SK-N-MC (cell line): ENCODE results near the gene TOP3B.

Source experiments
- DNase-seq: peaks from one replicate; pipeline ENCODE4 v3.0.0-alpha.2; 2011; ENCODE audit warnings: low read depth, low spot score
- H3K27ac ChIP-seq: fragments of 200-600 bp; sonication (generic); 2 replicates; pipeline ENCODE4 v1.5.1; 2016; ENCODE audit warnings: mixed run types
- H3K36me3 ChIP-seq: fragments of 200-600 bp; sonication (generic); 2 replicates; pipeline ENCODE4 v1.6.1; 2017; ENCODE audit warnings: antibody characterized with exemption, low read length, mixed read lengths; ENCODE audit not compliant: insufficient read depth
- H3K4me3 ChIP-seq: fragments of 200-600 bp; sonication (generic); 2 replicates; pipeline ENCODE4 v1.5.1; 2016
- H3K9ac ChIP-seq: fragments of 200-600 bp; sonication (generic); 2 replicates; pipeline ENCODE4 v1.8.0; 2017; ENCODE audit warnings: mixed run types, mixed read lengths; ENCODE audit not compliant: insufficient read length
- H3K9me3 ChIP-seq: fragments of 200-600 bp; sonication (generic); 2 replicates; pipeline ENCODE4 v1.6.1; 2017; ENCODE audit warnings: low read depth, mild to moderate bottlenecking, antibody characterized with exemption, low read length, moderate library complexity, mixed read lengths
- EZH2 ChIP-seq: fragments of 200-600 bp; sonication (generic); IDR thresholded peaks from one replicate; pipeline ENCODE4 v1.6.1; 2017; ENCODE audit warnings: antibody characterized with exemption
- FOXP2 ChIP-seq: optimal IDR thresholded peaks from 2 replicates; pipeline ENCODE3; 2011; ENCODE audit warnings: mild to moderate bottlenecking, moderate library complexity; ENCODE audit not compliant: insufficient read depth; ENCODE audit errors: extremely low read length, control extremely low read depth
- POLR2AphosphoS5 ChIP-seq: IDR thresholded peaks from 2 replicates; pipeline ENCODE4 v1.6.1; 2012; ENCODE audit warnings: mild to moderate bottlenecking, low read depth, low read length, borderline replicate concordance

TOP3B gene

DNA sequence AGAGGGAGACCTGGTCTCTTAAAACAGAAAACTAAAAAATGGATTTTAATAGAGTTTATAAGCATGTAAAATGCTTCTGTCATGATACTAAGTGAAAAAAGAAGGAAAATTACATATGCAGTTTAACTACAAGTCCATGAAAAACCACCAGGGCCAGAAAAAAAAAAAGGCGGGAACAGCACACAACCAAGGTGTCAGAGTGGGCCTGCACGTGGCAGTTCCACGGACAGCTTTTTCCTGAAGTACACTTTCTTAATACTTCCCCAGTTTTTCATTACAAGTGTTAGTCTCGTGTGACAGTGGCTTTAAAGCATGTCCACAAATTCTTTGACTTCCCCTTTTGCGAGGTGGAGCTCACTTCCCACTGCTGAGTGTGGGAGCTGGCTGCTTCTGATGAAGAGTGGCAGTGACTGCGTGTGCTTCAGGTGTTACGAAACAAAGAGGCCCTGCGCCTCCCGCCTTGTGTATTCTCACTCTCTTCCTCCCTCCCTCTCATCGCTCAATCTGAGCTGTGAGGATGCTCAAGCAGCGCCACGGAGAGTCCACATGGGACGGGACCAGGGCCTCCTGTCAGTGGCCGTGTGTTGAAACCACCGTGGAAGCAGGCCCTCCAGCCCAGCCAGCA, 46.3 kb downstream of the TOP3B start:
- H3K9ac ChIP-seq = no peak overlapping the region
- H3K27ac ChIP-seq = no peak overlapping the region

GRCh38 chr22:21933910-21934309, 48.7 kb downstream of the TOP3B start:
- H3K4me3 ChIP-seq = no peak overlapping the region
- no peaks in the 10 kb centered on the region for H3K9me3 ChIP-seq
- H3K36me3 ChIP-seq = peaks cover 15% of the 10 kb centered on the region; the same call in 1 of the 2 replicates
- no peak overlapping the region for H3K27ac ChIP-seq
- DNase-seq = no peak
- TF ChIP-seq POLR2AphosphoS5 = no peak
- no peak for TF ChIP-seq EZH2
- TF ChIP-seq FOXP2 = no peak
- H3K9ac ChIP-seq = no peak overlapping the region

More for the DNA sequence above, 46.3 kb downstream of the TOP3B start:
- no peak for DNase-seq
- Histone ChIP-seq H3K36me3 (peaks cover 11% of the 10 kb centered on the region; the same call in 1 of the 2 replicates), H3K4me3 (no peak overlapping the region), H3K9me3 (no peaks in the 10 kb centered on the region)
- no peak for TF ChIP-seq FOXP2
- TF ChIP-seq EZH2 = no peak
- no peak for TF ChIP-seq POLR2AphosphoS5

- Histone ChIP-seq H3K9ac (no peak overlapping the region), H3K9me3 (no peaks in the 10 kb centered on the region), H3K4me3 (no peak overlapping the region), H3K36me3 (peaks cover 15% of the 10 kb centered on the region; the same call in 1 of the 2 replicates), H3K27ac (no peak overlapping the region)
- no peak for DNase-seq
- TF ChIP-seq EZH2 (no peak), POLR2AphosphoS5 (no peak), FOXP2 (no peak)
Measured at GRCh38 chr22:21933413-21933812, 49.2 kb downstream of the TOP3B start.

- no peaks in the 10 kb centered on the region for H3K9me3 ChIP-seq
- H3K4me3 ChIP-seq = no peak overlapping the region
- DNase-seq = no peak
- no peak overlapping the region for H3K9ac ChIP-seq
- no peak overlapping the region for H3K27ac ChIP-seq
- TF ChIP-seq EZH2 = no peak
- peaks cover 15% of the 10 kb centered on the region; the same call in 1 of the 2 replicates for H3K36me3 ChIP-seq
Measured at GRCh38 chr22:21932347-21932746, 50.2 kb downstream of the TOP3B start.

DNA sequence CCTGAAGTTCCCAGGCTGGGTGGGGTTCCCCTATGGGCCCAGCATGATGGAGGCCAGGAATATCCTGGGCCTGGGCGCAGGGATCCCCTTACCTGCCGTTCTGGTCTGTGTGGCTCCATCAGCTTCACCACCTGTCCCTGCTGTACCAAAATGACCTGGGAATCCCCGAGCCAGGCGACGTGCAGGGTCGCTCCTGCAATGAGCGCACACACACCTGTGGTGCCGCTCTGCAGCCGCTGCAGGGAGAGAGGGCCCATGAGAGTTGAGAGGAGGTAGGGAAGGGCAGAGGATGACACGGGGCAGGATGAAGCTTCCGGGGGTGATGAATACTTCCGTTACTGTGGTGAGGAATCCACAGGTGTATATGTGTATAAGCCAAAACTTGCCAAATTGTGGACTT, 51.5 kb downstream of the TOP3B start:
- no peaks in the 10 kb centered on the region for H3K9me3 ChIP-seq
- no peak overlapping the region for H3K9ac ChIP-seq
- no peak overlapping the region for H3K4me3 ChIP-seq
- DNase-seq = no peak
- TF ChIP-seq FOXP2 (no peak), EZH2 (no peak), POLR2AphosphoS5 (no peak)
- no peak overlapping the region for H3K27ac ChIP-seq
- peaks cover 15% of the 10 kb centered on the region; the same call in 1 of the 2 replicates for H3K36me3 ChIP-seq

DNA sequence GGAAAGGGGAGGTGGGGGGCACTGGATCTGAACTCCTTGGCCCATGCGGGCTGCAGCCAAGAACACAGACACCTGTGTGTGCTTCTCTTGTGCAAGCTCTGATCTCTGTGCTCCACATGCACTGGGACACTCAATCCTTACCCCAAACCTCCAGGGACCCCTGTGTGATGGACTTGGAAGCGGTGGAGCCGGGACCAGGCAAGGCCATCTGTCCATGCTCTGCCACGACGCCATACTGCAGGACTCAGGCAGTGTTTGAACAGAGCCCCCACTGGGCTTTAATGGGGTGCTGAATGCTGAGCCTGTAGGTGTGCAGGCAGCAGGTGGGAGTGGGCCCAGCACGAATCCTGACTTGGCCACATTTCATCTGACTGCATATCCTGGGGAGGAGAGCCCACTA, 53.3 kb downstream of the TOP3B start:
- DNase-seq = no peak
- Histone ChIP-seq H3K4me3 (no peak overlapping the region), H3K36me3 (peaks cover 10% of the 10 kb centered on the region; the same call in 1 of the 2 replicates), H3K9me3 (no peaks in the 10 kb centered on the region), H3K9ac (no peak overlapping the region), H3K27ac (no peak overlapping the region)
- TF ChIP-seq POLR2AphosphoS5 = no peak
- TF ChIP-seq FOXP2 = no peak
- TF ChIP-seq EZH2 = no peak

DNA sequence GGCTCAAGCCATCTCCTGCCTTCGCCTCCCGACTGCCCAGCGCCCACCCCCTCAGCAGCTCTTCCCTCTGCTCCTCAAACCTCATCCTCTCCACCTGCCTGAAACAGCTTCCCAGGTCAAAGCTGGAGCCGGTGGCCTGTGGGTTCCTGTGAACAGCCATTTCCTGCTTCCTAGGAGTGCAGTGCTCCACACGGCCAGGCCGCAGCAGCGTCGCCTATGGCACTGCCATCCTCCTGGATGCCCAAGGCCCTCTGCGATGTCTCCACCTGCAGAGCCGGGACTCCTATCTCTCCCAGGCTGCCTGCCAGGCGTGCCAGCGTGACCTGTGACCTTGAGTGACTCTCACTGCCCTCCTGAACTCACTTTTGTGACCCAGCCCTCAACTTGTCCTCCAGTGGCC, 54.5 kb downstream of the TOP3B start:
- H3K4me3 ChIP-seq = no peak overlapping the region
- H3K27ac ChIP-seq = no peak overlapping the region
- H3K36me3 ChIP-seq = peaks cover 7% of the 10 kb centered on the region; the same call in 1 of the 2 replicates
- no peak for DNase-seq
- no peaks in the 10 kb centered on the region for H3K9me3 ChIP-seq
- H3K9ac ChIP-seq = no peak overlapping the region
- TF ChIP-seq FOXP2 (no peak), POLR2AphosphoS5 (no peak), EZH2 (no peak)

DNA sequence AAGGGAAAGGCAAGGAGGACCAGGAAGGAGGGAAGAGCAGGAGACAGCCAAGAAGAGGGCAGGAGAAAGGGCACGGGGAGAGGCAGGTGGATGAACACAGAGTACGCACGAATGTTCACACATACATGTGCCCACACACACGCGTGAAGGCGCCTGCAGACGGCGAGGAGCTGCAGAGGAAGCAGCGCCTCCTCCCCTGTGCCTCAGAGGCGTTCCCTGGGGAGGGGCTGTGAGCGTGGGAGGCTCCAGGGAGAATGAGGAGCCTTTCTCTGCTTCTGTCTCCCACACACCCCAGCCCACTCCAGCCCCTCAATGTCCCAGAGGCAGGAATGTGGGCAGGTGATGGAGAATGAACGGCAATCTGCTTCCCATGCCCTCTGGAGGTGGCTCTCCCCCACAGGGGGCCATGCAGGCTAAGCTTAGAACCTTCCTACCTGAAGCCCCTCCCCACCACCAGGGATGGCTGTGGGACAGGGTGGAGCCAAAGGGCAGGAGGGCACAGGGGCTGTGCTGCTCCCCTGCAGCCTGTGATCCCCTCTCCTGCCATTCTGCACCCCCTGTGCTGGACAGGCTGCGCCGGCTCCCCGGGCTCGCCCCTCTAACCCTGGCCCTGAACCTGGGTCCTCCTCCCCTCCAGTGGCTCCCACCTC, 55.3 kb downstream of the TOP3B start:
- Histone ChIP-seq H3K36me3 (peaks cover 4% of the 10 kb centered on the region; the same call in 1 of the 2 replicates), H3K9me3 (no peaks in the 10 kb centered on the region), H3K4me3 (no peak overlapping the region), H3K27ac (no peak overlapping the region), H3K9ac (no peak overlapping the region)
- TF ChIP-seq FOXP2 (no peak), EZH2 (no peak), POLR2AphosphoS5 (no peak)
- no peak for DNase-seq

GRCh38 chr22:21926728-21927127, 55.9 kb downstream of the TOP3B start:
- no peak for DNase-seq
- no peak overlapping the region for H3K9ac ChIP-seq

More at GRCh38 chr22:21926728-21927127, 55.9 kb downstream of the TOP3B start:
- Histone ChIP-seq H3K9me3 (no peaks in the 10 kb centered on the region), H3K36me3 (peaks cover 4% of the 10 kb centered on the region; the same call in 1 of the 2 replicates), H3K27ac (no peak overlapping the region), H3K4me3 (no peak overlapping the region)
- TF ChIP-seq FOXP2 = no peak
- no peak for TF ChIP-seq EZH2
- no peak for TF ChIP-seq POLR2AphosphoS5
